OCI-LY7 (cell line): ENCODE measurements around the gene CHST8. TPM values are rescaled to one million over a fixed set of nuclear protein-coding genes. Genes with fewer than 3 reads are reported as not detected.

Experiments
- BruUV-seq: library from RNA; stranded (reverse); fragments of 400-500 nt; replicated peaks from 2 replicates; lab custom pipeline; 2021; lab: Mats Ljungman, UMichigan
- CTCF ChIA-PET: fragments of 300-600 bp; sonication (Branson Sonifier 250); formaldehyde crosslinking; loops from one replicate; lab custom pipeline; 2022; ENCODE audit warnings: antibody characterized with exemption; ENCODE audit not compliant: unreplicated experiment; lab: Charles Lee
- POLR2A ChIA-PET: fragments of 300-600 bp; sonication (Branson Sonifier 250); formaldehyde crosslinking; loops from one replicate; lab custom pipeline; 2022; ENCODE audit warnings: antibody characterized with exemption; lab: Charles Lee
- DNase-seq: peaks from one replicate; pipeline ENCODE4 v3.0.0-alpha.2; 2015; ENCODE audit warnings: low spot score
- H2AFZ ChIP-seq: fragments of 200-600 bp; sonication (generic), shearing (Covaris generic); 2 replicates; pipeline ENCODE4 v1.6.1; 2014; ENCODE audit warnings: mild to moderate bottlenecking, antibody characterized with exemption, low read length, moderate library complexity
- H3K27ac ChIP-seq: fragments of 200-600 bp; sonication (generic); 2 replicates; pipeline ENCODE4 v1.5.1; 2014; ENCODE audit warnings: mixed run types, low read depth, mild to moderate bottlenecking, moderate library complexity, low read length, inconsistent platforms; ENCODE audit not compliant: poor library complexity, severe bottlenecking
- H3K36me3 ChIP-seq: fragments of 200-600 bp; sonication (generic); 2 replicates; pipeline ENCODE4 v1.6.1; 2014; ENCODE audit warnings: mild to moderate bottlenecking, antibody characterized with exemption, low read length, moderate library complexity, mixed read lengths; ENCODE audit not compliant: insufficient read depth
- H3K4me1 ChIP-seq: fragments of 200-600 bp; sonication (generic); 2 replicates; pipeline ENCODE4 v1.5.1; 2014; ENCODE audit warnings: mild to moderate bottlenecking, low read length; ENCODE audit not compliant: insufficient read depth, poor library complexity, severe bottlenecking
- H3K4me2 ChIP-seq: fragments of 200-600 bp; sonication (generic); 2 replicates; pipeline ENCODE4 v1.6.1; 2014; ENCODE audit warnings: mild to moderate bottlenecking, low read length
- H3K4me3 ChIP-seq: fragments of 200-600 bp; sonication (generic); 2 replicates; pipeline ENCODE4 v1.5.1; 2014; ENCODE audit warnings: mild to moderate bottlenecking, low read depth, low read length; ENCODE audit not compliant: poor library complexity, severe bottlenecking
- H3K79me2 ChIP-seq: fragments of 200-600 bp; sonication (generic); 2 replicates; pipeline ENCODE4 v1.6.1; 2016; ENCODE audit warnings: low read depth, mild to moderate bottlenecking, low read length, moderate library complexity, mixed read lengths; ENCODE audit not compliant: insufficient read depth
- H3K9me2 ChIP-seq: fragments of 200-600 bp; sonication (generic); 2 replicates; pipeline ENCODE4 v1.6.1; 2016; ENCODE audit warnings: mild to moderate bottlenecking, low read length, mixed read lengths; ENCODE audit not compliant: insufficient read depth
- H3K9me3 ChIP-seq: fragments of 200-600 bp; sonication (generic); 2 replicates; pipeline ENCODE4 v1.6.1; 2014; ENCODE audit warnings: mild to moderate bottlenecking, mixed run types, low read length, mixed read lengths
- H4K20me1 ChIP-seq: fragments of 200-600 bp; sonication (generic); 2 replicates; pipeline ENCODE4 v1.6.1; 2014; ENCODE audit warnings: mild to moderate bottlenecking, antibody characterized with exemption, low read length, moderate library complexity, mixed read lengths; ENCODE audit not compliant: insufficient read depth
- CTCF ChIP-seq: fragments of 200-600 bp; sonication (generic); conservative IDR thresholded peaks from 2 replicates; pipeline ENCODE4 v1.5.1; 2014; ENCODE audit warnings: mild to moderate bottlenecking, antibody characterized with exemption, low read length, moderate library complexity, mixed read lengths
- EZH2phosphoT487 ChIP-seq: fragments of 200-600 bp; sonication (generic); IDR thresholded peaks from 2 replicates; pipeline ENCODE4 v1.6.1; 2018; ENCODE audit warnings: low read depth, borderline replicate concordance, mild to moderate bottlenecking, mixed run types, antibody characterized with exemption, low read length, moderate library complexity, mixed read lengths
- intact Hi-C: fragments of 100-400 bp; cut with micrococcal nuclease; formaldehyde crosslinking; loops from one replicate; pipeline ENCODE4 v1.10.0; 2022; ENCODE audit not compliant: unreplicated experiment
- total RNA-seq, 2 experiments: library from RNA; depleted of rRNA in 1 of 2; stranded (reverse); fragments of >200 nt in 1 of 2; shearing (Covaris generic) in 1 of 2; gene quantifications; 2 replicates each; pipeline ENCODE4 v1.2.3, GENCODE V29; 2014 to 2022

Gene CHST8
- total RNA-seq, 2 experiments from 2014 or later: not detected

DNA sequence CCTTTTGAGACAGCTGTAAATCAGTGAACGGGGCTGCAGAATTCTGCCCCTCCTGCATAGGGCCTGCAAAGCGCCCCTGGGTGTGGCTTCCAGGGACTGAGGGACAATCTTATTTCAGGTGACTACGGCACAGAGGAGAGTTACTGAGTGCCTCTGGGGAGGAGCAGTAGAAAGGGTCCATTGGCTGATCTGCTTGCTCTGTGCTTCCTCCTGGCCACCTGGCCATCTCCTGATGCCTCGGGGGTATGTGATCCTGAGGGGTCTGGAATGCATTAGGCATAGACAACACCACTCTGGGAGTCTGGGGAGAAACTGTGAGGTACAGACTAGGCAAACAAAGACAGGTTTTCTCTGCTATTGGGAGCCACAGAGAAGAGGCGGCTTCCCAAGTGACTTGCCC is 177.7 kb downstream of the CHST8 start:
- Histone ChIP-seq H3K36me3 (peaks cover 41% of the 10 kb centered on the region; the same call in 1 of the 2 replicates), H3K9me3 (no peaks in the 10 kb centered on the region), H3K79me2 (no peaks in the 10 kb centered on the region), H3K9me2 (no peaks in the 10 kb centered on the region), H2AFZ (no peak overlapping the region), H4K20me1 (no peaks in the 10 kb centered on the region), H3K27ac (no peak overlapping the region), H3K4me2 (no peak overlapping the region), H3K4me3 (no peak overlapping the region), H3K4me1 (peaks cover 12% of the 10 kb centered on the region)
- BruUV-seq: no TSS peak
- POLR2A ChIA-PET: no interaction called here
- intact Hi-C loops: no loop called here
- no peak for TF ChIP-seq EZH2phosphoT487
- TF ChIP-seq CTCF: no peak
- CTCF ChIA-PET: no interaction called here
- DNase-seq: no peak

- no TSS peak for BruUV-seq
- POLR2A ChIA-PET: no interaction called here
- intact Hi-C loops: no loop called here
- no peak overlapping the region for H3K27ac ChIP-seq
- no peak overlapping the region for H3K4me2 ChIP-seq
- no peaks in the 10 kb centered on the region for H3K9me2 ChIP-seq
- peaks cover 9% of the 10 kb centered on the region for H3K4me1 ChIP-seq
- H4K20me1 ChIP-seq: no peaks in the 10 kb centered on the region
- H3K9me3 ChIP-seq: no peaks in the 10 kb centered on the region
- no peaks in the 10 kb centered on the region for H3K79me2 ChIP-seq
- no peak overlapping the region for H3K4me3 ChIP-seq
- DNase-seq: no peak
- no peak overlapping the region for H2AFZ ChIP-seq
- CTCF ChIA-PET: no interaction called here
- H3K36me3 ChIP-seq: peaks cover 48% of the 10 kb centered on the region; the same call in 1 of the 2 replicates
- TF ChIP-seq CTCF: no peak
- TF ChIP-seq EZH2phosphoT487: no peak
Measured at GRCh38 chr19:33800012-33800680, 178.4 kb downstream of the CHST8 start.

DNA sequence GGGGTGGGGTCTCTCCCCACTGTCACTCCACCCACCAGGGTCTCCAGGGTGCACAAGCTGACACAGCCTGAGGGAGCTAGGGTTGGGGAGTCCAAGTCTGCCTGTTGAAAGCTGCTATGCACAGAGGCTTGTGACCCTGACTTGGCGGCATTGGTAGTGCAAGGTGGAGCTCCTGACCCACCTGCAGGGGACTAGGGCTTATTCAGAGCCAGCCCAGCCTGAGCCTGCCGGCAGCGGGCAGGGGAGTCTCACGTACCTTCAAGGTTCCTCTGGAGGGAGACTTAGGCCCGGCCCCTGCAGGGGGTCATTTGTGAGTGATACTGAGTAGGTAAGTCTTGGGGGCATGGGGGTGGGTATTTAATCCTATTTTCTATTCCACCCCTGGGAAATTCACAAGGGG is 179.7 kb downstream of the CHST8 start:
- no peak for DNase-seq
- POLR2A ChIA-PET: interaction anchor here (1.1 kb wide), 1 partner anchor 424 kb away, joined by 3 read pairs; no protein-coding TSS in a partner anchor
- H4K20me1 ChIP-seq: no peaks in the 10 kb centered on the region
- H3K79me2 ChIP-seq: no peaks in the 10 kb centered on the region
- CTCF ChIA-PET: no interaction called here
- no TSS peak for BruUV-seq
- H3K36me3 ChIP-seq: peaks cover 56% of the 10 kb centered on the region
- no peak overlapping the region for H3K27ac ChIP-seq
- H3K9me3 ChIP-seq: no peaks in the 10 kb centered on the region
- no peak overlapping the region for H3K4me2 ChIP-seq
- H2AFZ ChIP-seq: no peak overlapping the region
- H3K9me2 ChIP-seq: no peaks in the 10 kb centered on the region
- peaks cover 8% of the 10 kb centered on the region for H3K4me1 ChIP-seq
- intact Hi-C loops: no loop called here
- TF ChIP-seq CTCF (no peak), EZH2phosphoT487 (no peak)
- H3K4me3 ChIP-seq: no peak overlapping the region
